HUES48 (cell line): ENCODE results near the gene CDIP1.

Experiments used
- H3K27ac ChIP-seq: one replicate; pipeline ENCODE4 v1.7.0; 2013; ENCODE audit warnings: low read depth, low read length, inconsistent platforms
- H3K27me3 ChIP-seq: 2 replicates; pipeline ENCODE4 v1.6.1; 2013; ENCODE audit warnings: mild to moderate bottlenecking, low read length; ENCODE audit not compliant: control insufficient read depth, insufficient read depth
- H3K36me3 ChIP-seq: 2 replicates; pipeline ENCODE4 v1.6.1; 2013; ENCODE audit warnings: low read length; ENCODE audit not compliant: control insufficient read depth, insufficient read depth
- H3K4me1 ChIP-seq: 2 replicates; pipeline ENCODE4 v1.6.1; 2013; ENCODE audit warnings: mild to moderate bottlenecking, low read length; ENCODE audit not compliant: control insufficient read depth, insufficient read depth
- H3K4me3 ChIP-seq: 2 replicates; pipeline ENCODE4 v1.5.1; 2013; ENCODE audit warnings: mild to moderate bottlenecking, low read depth, low read length
- H3K9ac ChIP-seq: 2 replicates; pipeline ENCODE4 v1.6.1; 2013; ENCODE audit warnings: mild to moderate bottlenecking, low read depth, low read length, moderate library complexity
- H3K9me3 ChIP-seq: 2 replicates; pipeline ENCODE4 v1.6.1; 2013; ENCODE audit warnings: low read length; ENCODE audit not compliant: control insufficient read depth, insufficient read depth

The CDIP1 gene

DNA sequence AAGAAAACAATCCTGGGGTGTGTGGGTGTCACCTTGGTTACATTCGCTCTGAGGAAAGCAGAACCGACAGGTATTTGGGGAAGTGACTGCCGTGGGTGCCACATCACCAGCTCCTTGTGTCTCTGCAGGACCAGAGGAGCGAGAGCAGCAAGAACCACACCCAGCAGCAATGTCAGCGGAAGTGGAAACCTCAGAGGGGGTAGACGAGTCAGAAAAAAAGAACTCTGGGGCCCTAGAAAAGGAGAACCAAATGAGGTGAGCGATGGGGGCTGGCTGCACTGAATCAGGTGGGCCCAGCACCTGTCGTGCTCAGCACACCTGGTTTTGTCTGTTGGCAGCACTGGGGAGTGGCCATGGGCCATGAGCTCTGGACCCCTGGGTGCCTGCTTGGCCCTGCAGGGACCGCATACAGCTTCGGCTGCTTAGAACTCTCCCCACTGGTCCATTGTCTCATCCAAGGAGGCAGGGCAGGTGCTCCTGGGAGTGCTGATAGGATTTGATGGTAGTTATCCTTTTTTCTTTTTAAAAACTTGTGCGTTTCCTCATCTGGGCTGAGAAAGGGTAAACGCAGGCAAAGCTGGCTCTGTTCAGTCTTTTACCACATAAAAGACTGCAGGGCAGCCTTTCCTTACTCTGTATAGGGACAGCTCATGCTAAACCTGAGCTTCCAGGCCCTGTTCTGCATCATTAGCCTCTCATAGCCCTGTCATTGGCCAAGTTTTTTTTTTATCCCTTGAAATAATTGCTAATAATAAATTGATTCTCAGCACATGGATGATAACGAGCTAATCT, 33.0 kb downstream of the CDIP1 start:
- Histone ChIP-seq H3K9ac (no peak overlapping the region), H3K27me3 (no peaks in the 10 kb centered on the region), H3K4me3 (no peak overlapping the region), H3K4me1 (peaks cover 3% of the 10 kb centered on the region), H3K36me3 (peaks cover 33% of the 10 kb centered on the region), H3K27ac (no peak overlapping the region), H3K9me3 (no peaks in the 10 kb centered on the region)

DNA sequence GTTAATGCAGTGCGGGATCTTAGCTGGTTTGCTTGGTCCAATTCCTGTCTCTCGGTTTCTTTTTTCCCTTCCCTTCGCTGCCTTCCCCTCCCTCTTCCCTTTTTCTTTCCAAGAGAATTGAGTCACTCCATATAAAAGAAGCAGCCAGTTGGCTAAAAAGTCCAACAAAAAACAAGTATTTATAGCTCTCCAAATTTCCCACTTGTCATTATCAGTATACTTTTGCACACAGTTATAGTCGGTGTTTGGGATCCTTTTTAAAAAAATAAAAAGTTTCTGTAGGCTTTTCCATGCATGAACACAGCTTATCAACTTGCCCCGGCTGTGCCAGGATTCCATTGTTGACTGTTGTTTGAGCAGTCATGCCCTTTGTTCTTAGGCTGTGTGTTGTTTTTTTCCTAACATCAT, 37.5 kb downstream of the CDIP1 start:
- H3K27me3 ChIP-seq, result no peaks in the 10 kb centered on the region
- H3K9ac ChIP-seq, result no peak overlapping the region
- peaks cover 17% of the 10 kb centered on the region for H3K4me1 ChIP-seq
- no peaks in the 10 kb centered on the region for H3K36me3 ChIP-seq
- H3K4me3 ChIP-seq, result no peak overlapping the region
- H3K27ac ChIP-seq, result peak overlapping the region; percentile 74
- H3K9me3 ChIP-seq, result no peaks in the 10 kb centered on the region

DNA sequence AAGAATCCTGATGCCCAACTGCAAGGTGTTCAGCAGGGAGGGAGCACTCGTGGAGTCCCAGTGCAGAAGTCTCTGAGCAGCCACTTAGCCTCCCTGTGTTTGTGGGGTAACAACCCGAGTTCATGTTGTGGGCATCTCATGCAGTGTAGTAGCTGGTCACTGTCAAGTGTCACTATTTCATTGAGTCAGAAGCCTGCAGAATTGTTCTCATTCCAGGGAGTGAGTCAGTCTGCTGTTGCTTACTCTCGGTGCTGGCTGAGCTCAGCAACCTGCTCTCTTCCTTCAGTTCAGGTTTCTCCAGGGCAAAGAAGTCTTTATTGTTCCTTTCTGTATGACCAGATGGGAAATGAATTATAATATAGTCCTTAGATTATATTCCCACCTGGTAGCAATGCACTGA, 38.3 kb downstream of the CDIP1 start:
- H3K9me3 ChIP-seq, result no peaks in the 10 kb centered on the region
- H3K4me3 ChIP-seq, result no peak overlapping the region
- H3K36me3 ChIP-seq, result no peaks in the 10 kb centered on the region
- H3K27ac ChIP-seq, result peak overlapping the region; percentile 74
- H3K27me3 ChIP-seq, result no peaks in the 10 kb centered on the region
- peak overlapping the region; percentile 1; the same call in 1 of the 2 replicates for H3K9ac ChIP-seq
- peaks cover 17% of the 10 kb centered on the region for H3K4me1 ChIP-seq

DNA sequence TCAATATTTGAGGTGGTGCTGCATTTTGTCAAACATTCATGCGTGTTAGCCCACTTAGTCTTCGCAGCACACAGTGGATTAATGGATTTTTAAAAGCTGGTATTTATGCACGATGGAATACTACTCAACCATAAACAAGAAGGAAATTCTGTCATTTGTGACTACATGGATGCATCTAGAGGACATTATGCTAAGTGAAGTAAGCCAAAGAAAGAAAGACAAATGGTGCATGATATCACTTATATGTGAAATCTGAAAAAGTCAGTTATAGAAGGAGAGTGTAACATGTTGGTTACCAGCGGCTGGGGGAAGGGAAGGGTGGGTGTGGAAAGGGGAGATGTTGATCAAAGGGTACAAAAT, 39.4 kb downstream of the CDIP1 start:
- peaks cover 17% of the 10 kb centered on the region for H3K4me1 ChIP-seq

DNA sequence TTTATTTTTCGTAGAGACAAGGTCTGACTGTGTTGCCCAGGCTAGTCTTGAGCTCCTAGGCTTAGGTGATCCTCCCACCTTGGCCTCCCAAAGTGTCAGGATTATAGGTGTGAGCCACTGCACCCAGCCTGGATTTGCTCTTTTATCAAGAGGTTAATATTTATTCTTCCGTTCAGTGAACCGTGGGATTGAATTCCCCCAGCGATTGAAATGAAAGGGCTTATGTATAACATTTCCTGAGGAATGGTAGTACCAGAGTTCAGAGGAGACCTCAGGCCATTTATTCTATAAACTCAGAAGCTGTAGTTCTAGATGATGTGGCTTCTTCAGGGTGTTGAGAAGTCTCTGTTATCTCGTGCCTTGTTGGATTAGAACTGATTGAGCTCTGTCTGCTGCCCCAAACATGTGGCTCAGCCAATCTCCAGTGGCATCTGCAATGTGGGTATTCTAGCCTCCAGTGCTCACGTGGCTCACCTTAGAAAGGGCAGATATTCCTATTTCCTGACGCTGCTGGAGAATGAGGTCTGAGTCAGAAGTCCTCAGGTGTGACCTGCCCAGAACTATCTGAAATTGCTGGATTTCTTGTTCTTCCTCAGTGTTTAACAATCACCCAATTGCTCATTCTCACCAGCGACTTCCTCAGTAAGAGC, 39.9 kb downstream of the CDIP1 start:
- no peaks in the 10 kb centered on the region for H3K27me3 ChIP-seq
- H3K4me3 ChIP-seq, result no peak overlapping the region
- H3K4me1 ChIP-seq, result peaks cover 17% of the 10 kb centered on the region
- H3K27ac ChIP-seq, result no peak overlapping the region
- H3K36me3 ChIP-seq, result no peaks in the 10 kb centered on the region
- H3K9ac ChIP-seq, result no peak overlapping the region
- H3K9me3 ChIP-seq, result no peaks in the 10 kb centered on the region

More for the DNA sequence above, 39.4 kb downstream of the CDIP1 start:
- no peak overlapping the region for H3K4me3 ChIP-seq
- no peak overlapping the region for H3K27ac ChIP-seq
- H3K36me3 ChIP-seq, result no peaks in the 10 kb centered on the region
- H3K9ac ChIP-seq, result no peak overlapping the region
- no peaks in the 10 kb centered on the region for H3K9me3 ChIP-seq
- no peaks in the 10 kb centered on the region for H3K27me3 ChIP-seq

DNA sequence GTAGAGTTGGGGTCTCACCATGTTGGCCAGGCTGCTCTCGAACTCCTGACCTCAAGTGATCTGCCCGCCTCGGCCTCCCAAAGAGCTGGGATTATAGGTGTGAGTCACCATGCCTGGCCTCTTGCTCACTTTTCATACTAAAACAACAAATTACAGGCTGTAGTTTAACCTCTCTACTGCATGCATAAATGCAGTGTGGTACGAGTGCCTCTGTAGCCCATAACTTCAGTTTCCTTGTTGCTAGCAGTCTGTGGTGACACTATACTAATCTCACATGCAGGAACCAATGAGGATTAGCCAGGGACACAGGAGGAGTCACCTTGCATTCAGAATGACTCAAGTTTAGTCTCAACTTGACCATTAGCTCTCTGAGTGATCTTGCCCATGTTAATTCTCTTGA, 42.3 kb downstream of the CDIP1 start:
- H3K4me3 ChIP-seq, result no peak overlapping the region
- H3K36me3 ChIP-seq, result no peaks in the 10 kb centered on the region
- H3K27me3 ChIP-seq, result no peaks in the 10 kb centered on the region
- H3K27ac ChIP-seq, result no peak overlapping the region
- H3K4me1 ChIP-seq, result peaks cover 17% of the 10 kb centered on the region
- no peaks in the 10 kb centered on the region for H3K9me3 ChIP-seq
- H3K9ac ChIP-seq, result no peak overlapping the region

DNA sequence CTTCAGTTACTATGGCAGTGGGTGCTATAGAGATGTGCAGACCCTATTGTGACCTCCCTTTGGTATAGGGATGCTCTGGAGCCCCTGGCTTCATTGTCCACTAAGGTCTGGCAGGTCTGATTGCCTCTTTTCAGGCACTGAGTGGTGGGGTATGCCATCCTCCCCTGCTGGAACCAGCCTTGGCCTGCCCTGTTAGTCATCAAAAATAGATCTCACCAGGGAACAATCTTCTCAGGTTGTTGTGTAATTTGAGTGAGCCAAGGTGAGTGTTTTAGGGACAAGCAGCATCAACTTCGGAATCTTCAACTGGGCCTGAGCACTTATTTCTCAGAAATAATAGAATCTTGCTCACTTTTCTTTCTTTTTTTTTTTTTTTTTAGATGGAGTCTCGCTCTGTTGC, 42.8 kb downstream of the CDIP1 start:
- Histone ChIP-seq H3K27me3 (no peaks in the 10 kb centered on the region), H3K36me3 (no peaks in the 10 kb centered on the region), H3K4me3 (no peak overlapping the region), H3K9ac (no peak overlapping the region), H3K9me3 (no peaks in the 10 kb centered on the region), H3K27ac (peak overlapping the region; percentile 64), H3K4me1 (peaks cover 16% of the 10 kb centered on the region)

DNA sequence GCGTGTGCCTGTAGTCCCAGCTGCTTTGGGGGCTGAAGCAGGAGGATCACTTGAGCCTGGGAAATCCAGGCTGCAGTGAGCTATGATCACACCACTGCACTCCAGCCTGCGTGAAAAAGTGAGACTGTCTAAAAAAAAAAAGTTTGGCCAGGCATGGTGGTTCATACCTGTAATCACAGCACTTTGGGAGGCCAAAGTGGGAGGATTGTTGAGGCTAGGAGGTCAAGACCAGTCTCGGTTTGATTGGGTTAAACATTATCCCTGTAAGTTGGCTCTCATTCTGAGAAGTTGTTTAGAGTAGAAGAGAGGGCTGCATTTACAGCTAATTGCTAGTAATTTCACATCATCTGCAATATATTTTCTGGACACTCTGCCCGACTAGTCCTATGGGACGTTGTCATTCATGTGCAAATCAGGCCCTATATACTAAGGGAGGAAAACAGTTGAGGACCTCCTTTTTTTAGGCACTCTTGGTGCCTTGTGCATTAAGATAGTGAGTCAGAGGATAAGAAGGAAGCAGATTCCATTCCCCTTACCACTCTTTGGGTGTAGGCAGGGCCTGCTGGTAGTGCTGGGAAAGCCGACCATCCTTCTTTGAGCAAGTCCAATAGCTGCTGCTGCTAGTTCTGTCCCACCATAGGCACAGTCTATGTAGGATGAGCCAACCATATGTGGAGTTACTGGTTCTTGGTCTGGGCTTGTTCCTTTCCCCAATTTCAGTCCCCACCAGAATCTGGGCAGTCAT, 43.7 kb downstream of the CDIP1 start:
- Histone ChIP-seq H3K27me3 (no peaks in the 10 kb centered on the region), H3K4me1 (peaks cover 8% of the 10 kb centered on the region), H3K4me3 (no peak overlapping the region), H3K9me3 (no peaks in the 10 kb centered on the region), H3K9ac (no peak overlapping the region), H3K36me3 (no peaks in the 10 kb centered on the region), H3K27ac (peak overlapping the region; percentile 64)

DNA sequence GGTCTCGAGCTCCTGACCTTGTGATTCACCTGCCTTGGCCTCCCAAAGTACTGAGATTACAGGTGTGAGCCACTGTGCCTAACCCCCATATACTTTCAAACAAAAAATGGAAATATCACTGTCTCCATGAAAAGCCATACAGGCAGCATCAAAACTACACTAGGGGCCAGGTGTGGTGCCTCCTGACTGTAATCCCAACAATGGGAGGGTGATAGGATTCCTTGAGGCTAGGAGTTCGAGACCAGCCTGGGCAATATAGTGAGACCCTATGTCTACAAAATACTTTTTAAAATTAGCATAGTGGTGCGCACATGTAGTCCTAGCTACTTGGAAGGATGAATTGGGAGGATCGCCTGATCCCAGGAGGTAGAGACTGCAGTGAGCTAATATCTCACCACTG, 46.7 kb downstream of the CDIP1 start:
- Histone ChIP-seq H3K4me3 (no peak overlapping the region), H3K27me3 (no peaks in the 10 kb centered on the region), H3K9ac (no peak overlapping the region)

DNA sequence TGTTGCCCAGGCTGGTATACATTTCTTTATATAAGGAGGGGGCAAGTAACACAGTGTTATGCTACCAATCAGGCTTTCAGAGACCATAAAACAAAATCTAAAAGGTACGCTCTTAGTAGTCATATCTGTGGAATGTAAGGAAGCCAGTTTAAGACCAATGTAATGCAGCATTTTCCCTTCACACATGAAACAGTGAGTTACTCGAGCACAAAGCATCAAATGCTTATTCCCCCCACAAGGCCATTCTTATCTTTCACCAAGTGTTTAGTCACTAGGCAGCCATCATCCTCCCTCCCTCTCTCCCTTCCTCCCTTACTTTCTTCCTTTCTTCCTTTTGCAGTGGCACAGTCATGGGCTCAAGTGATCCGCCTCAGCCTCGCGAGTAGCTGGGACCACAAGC, 49.5 kb downstream of the CDIP1 start:
- no peak overlapping the region for H3K27ac ChIP-seq
- H3K9me3 ChIP-seq, result no peaks in the 10 kb centered on the region
- no peak overlapping the region for H3K9ac ChIP-seq
- no peaks in the 10 kb centered on the region for H3K27me3 ChIP-seq
- no peaks in the 10 kb centered on the region for H3K4me1 ChIP-seq
- no peak overlapping the region for H3K4me3 ChIP-seq
- peaks cover 9% of the 10 kb centered on the region; the same call in 1 of the 2 replicates for H3K36me3 ChIP-seq

More for the DNA sequence above, 46.7 kb downstream of the CDIP1 start:
- Histone ChIP-seq H3K27ac (no peak overlapping the region), H3K36me3 (0 out of 2 replicates have a peak, but pooled peaks cover 5% of the 10 kb centered on the region), H3K4me1 (no peaks in the 10 kb centered on the region), H3K9me3 (no peaks in the 10 kb centered on the region)

DNA sequence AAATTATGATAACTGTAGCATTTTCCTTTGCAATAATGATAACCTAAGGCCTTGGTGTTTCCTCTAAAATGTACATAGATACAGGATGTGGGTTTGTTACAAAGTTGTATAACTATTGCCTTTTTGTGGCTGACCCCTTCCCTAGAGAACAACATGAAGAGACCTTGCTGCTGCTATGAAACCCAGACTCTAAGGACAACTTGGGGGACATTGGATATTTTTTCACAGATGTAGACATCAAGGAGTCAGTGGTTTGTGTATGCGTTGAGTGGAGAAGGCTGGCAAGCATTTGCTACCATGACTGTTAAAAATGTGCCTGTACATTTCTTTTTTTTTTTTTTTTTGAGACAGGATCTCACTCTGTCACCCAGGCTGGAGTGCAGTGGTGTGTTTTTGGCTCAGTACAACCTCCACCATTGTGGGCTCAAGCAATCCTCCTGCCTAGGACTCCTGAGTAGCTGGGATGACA, 50.0 kb downstream of the CDIP1 start:
- Histone ChIP-seq H3K9ac (no peak overlapping the region), H3K9me3 (no peaks in the 10 kb centered on the region), H3K36me3 (peaks cover 9% of the 10 kb centered on the region; the same call in 1 of the 2 replicates), H3K4me1 (no peaks in the 10 kb centered on the region), H3K27me3 (no peaks in the 10 kb centered on the region), H3K27ac (no peak overlapping the region), H3K4me3 (no peak overlapping the region)
